Stimulated activated CD8-positive, alpha-beta memory T cell treated with anti-CD3 and anti-CD28 coated beads, Interleukin-7, amount 100 ng/mL, for 48 hours (primary cell): ENCODE measurements around the gene CREBRF.
A peak's percentile ranks its signal among the peaks of the same experiment; 100 is the strongest.
"Not testable (repeated sequence)": the region's sequence is repeated elsewhere in the genome, so short reads cannot be mapped to it uniquely, and the experiment has no call there.

Source experiments
- DNase-seq, 2 donors: peaks; one replicate each; pipeline ENCODE4 v3.0.0-alpha.2; 2020; ENCODE audit warnings: low read depth in 1 of 2; ENCODE audit errors: extremely low read depth in 1 of 2

Gene CREBRF

GRCh38 chr5:173033923-173034322 is 22.2 kb upstream of the CREBRF start:
- no peak for DNase-seq

GRCh38 chr5:173035904-173036707 is 20.0 kb upstream of the CREBRF start:
- DNase-seq, result peak in 1 of 2 donors; percentile 39

- DNase-seq, result no peak
Measured at GRCh38 chr5:173039188-173039587, 17.0 kb upstream of the CREBRF start.

- no peak for DNase-seq
Measured at GRCh38 chr5:173039964-173040363, 16.2 kb upstream of the CREBRF start.

- no peak for DNase-seq
Measured at GRCh38 chr5:173041881-173042762, 14.0 kb upstream of the CREBRF start.

GRCh38 chr5:173042763-173043107 is 13.4 kb upstream of the CREBRF start:
- DNase-seq, result no peak

GRCh38 chr5:173045474-173045873 is 10.7 kb upstream of the CREBRF start:
- no peak for DNase-seq

GRCh38 chr5:173047096-173047837 is 8.9 kb upstream of the CREBRF start:
- not testable (repeated sequence) for DNase-seq

GRCh38 chr5:173047838-173048105 is 8.4 kb upstream of the CREBRF start:
- DNase-seq, result no peak

- no peak for DNase-seq
Measured at GRCh38 chr5:173050791-173051190, 5.4 kb upstream of the CREBRF start.

- DNase-seq, result no peak
Measured at GRCh38 chr5:173051746-173052145, 4.4 kb upstream of the CREBRF start.

GRCh38 chr5:173053041-173053440 is 3.1 kb upstream of the CREBRF start:
- DNase-seq, result no peak

GRCh38 chr5:173055042-173055721 is 970 bp upstream of the CREBRF start:
- DNase-seq, result no peak

GRCh38 chr5:173055722-173055982 is 500 bp upstream of the CREBRF start:
- DNase-seq, result no peak

GRCh38 chr5:173056783-173057061 is 570 bp downstream of the CREBRF start:
- no peak for DNase-seq

GRCh38 chr5:173057062-173057924 is 1.1 kb downstream of the CREBRF start:
- DNase-seq, result peak; percentile 97 to 99

GRCh38 chr5:173062141-173062540 is 6.0 kb downstream of the CREBRF start:
- DNase-seq, result no peak

- no peak for DNase-seq
Measured at GRCh38 chr5:173065155-173065554, 9.0 kb downstream of the CREBRF start.

GRCh38 chr5:173069671-173070070 is 13.5 kb downstream of the CREBRF start:
- no peak for DNase-seq

GRCh38 chr5:173075137-173075843 is 19.1 kb downstream of the CREBRF start:
- no peak for DNase-seq
